ENCODE data around the gene CFAP410. TPM values are rescaled to one million over a fixed set of nuclear protein-coding genes. Genes with fewer than 3 reads are reported as not detected.

CFAP410 gene
- total RNA-seq, 1 experiment from 2014 or later = 19.3 TPM

DNA sequence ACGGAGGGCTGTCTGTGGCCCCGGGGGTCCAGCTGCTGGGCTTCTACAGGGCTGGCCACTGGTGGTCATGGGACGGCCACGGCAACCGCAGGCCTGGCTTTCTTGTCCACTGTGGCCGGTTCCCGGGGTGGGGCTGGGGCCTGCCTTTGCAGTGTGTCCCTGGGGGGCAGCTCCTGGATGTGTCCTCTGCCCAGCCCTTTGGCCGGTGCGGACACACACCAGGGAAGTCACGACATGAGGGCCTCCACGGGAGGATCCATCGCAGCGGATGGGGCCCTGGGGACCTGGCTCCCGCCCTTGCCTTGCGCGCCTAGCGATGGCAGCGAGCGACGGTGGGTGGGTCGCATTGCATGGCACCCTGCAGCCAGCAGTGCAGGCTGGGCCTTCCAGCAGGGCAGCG lies 21.3 kb downstream of the CFAP410 start (continued):
- TF ChIP-seq, protein P1, sequence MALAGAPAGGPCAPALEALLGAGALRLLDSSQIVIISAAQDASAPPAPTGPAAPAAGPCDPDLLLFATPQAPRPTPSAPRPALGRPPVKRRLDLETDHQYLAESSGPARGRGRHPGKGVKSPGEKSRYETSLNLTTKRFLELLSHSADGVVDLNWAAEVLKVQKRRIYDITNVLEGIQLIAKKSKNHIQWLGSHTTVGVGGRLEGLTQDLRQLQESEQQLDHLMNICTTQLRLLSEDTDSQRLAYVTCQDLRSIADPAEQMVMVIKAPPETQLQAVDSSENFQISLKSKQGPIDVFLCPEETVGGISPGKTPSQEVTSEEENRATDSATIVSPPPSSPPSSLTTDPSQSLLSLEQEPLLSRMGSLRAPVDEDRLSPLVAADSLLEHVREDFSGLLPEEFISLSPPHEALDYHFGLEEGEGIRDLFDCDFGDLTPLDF (CRISPR knock-in tag; IDR thresholded peaks at IDR 0.05) = no peak
- no peak for TF ChIP-seq OVOL2 (CRISPR knock-in tag; IDR thresholded peaks at IDR 0.05; ENCODE audit: borderline replicate concordance)

DNA sequence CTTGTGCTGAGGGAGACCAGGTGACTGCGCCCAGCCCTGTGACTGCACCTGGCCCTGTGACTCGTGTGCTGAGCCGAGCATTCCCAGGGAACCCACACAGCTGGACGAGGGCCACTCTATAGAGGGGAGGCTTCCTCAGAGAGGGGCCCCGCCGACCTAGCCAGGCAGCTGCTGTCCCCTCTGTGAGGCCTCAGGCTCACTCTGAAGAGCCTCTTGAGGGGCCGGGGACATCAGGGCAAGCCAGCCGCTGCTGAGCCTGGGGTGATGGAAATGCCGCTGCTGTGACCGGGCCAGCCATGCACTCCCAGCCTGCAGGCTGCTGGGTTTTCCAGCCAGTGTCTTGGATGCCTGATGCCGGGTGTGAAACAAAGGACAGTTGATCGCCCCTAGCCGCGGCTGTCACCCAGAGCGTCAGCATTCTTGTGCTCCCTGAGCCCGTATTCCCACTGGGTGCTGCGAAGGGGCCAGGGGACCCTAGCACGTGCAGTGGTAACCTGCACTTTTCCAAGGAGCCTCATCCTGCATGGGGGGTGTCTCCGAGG lies 21.9 kb downstream of the CFAP410 start:
- POLR2A ChIA-PET = no interaction called here
- DNase-seq (ENCODE audit: low spot score) (no peak), ATAC-seq (no peak)
- H3K4me3 Mint-ChIP-seq = no peak overlapping the region
- H3K9me3 Mint-ChIP-seq = no peaks in the 10 kb centered on the region
- H3K36me3 Mint-ChIP-seq = peaks cover 3% of the 10 kb centered on the region; the same call in 1 of the 2 replicates
- TF ChIP-seq NFATC4 (CRISPR knock-in tag; IDR thresholded peaks at IDR 0.05) (no peak), ZBTB21 (CRISPR knock-in tag; IDR thresholded peaks at IDR 0.05; ENCODE audit: borderline replicate concordance) (no peak), GTF2I (CRISPR knock-in tag; conservative IDR thresholded peaks at IDR 0.05) (no peak), ATF1 (CRISPR knock-in tag; IDR thresholded peaks at IDR 0.05) (no peak), CREM (CRISPR knock-in tag; IDR thresholded peaks at IDR 0.05) (no peak), TEAD4 (CRISPR knock-in tag; IDR thresholded peaks at IDR 0.05) (no peak), GRHL2 (CRISPR knock-in tag; IDR thresholded peaks at IDR 0.05; ENCODE audit: insufficient replicate concordance, severe bottlenecking) (no peak), TEAD1 (CRISPR knock-in tag; IDR thresholded peaks at IDR 0.05) (no peak), SP1 (CRISPR knock-in tag; conservative IDR thresholded peaks at IDR 0.05) (no peak), ZNF232 (CRISPR knock-in tag; IDR thresholded peaks at IDR 0.05) (no peak)
- TF ChIP-seq, protein P2, sequence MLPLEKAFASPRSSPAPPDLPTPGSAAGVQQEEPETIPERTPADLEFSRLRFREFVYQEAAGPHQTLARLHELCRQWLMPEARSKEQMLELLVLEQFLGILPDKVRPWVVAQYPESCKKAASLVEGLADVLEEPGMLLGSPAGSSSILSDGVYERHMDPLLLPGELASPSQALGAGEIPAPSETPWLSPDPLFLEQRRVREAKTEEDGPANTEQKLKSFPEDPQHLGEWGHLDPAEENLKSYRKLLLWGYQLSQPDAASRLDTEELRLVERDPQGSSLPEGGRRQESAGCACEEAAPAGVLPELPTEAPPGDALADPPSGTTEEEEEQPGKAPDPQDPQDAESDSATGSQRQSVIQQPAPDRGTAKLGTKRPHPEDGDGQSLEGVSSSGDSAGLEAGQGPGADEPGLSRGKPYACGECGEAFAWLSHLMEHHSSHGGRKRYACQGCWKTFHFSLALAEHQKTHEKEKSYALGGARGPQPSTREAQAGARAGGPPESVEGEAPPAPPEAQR (CRISPR knock-in tag; IDR thresholded peaks at IDR 0.05) = no peak
- TF ChIP-seq, protein P1 (CRISPR knock-in tag; IDR thresholded peaks at IDR 0.05) = no peak
- TF ChIP-seq, protein P3, sequence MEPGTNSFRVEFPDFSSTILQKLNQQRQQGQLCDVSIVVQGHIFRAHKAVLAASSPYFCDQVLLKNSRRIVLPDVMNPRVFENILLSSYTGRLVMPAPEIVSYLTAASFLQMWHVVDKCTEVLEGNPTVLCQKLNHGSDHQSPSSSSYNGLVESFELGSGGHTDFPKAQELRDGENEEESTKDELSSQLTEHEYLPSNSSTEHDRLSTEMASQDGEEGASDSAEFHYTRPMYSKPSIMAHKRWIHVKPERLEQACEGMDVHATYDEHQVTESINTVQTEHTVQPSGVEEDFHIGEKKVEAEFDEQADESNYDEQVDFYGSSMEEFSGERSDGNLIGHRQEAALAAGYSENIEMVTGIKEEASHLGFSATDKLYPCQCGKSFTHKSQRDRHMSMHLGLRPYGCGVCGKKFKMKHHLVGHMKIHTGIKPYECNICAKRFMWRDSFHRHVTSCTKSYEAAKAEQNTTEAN (CRISPR knock-in tag; IDR thresholded peaks at IDR 0.05) = no peak
- TF ChIP-seq, protein P4, sequence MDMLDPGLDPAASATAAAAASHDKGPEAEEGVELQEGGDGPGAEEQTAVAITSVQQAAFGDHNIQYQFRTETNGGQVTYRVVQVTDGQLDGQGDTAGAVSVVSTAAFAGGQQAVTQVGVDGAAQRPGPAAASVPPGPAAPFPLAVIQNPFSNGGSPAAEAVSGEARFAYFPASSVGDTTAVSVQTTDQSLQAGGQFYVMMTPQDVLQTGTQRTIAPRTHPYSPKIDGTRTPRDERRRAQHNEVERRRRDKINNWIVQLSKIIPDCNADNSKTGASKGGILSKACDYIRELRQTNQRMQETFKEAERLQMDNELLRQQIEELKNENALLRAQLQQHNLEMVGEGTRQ (CRISPR knock-in tag; IDR thresholded peaks at IDR 0.05) = no peak
- TF ChIP-seq, protein P5, sequence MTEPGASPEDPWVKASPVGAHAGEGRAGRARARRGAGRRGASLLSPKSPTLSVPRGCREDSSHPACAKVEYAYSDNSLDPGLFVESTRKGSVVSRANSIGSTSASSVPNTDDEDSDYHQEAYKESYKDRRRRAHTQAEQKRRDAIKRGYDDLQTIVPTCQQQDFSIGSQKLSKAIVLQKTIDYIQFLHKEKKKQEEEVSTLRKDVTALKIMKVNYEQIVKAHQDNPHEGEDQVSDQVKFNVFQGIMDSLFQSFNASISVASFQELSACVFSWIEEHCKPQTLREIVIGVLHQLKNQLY (CRISPR knock-in tag; IDR thresholded peaks at IDR 0.05) = no peak
- TF ChIP-seq, protein P6, sequence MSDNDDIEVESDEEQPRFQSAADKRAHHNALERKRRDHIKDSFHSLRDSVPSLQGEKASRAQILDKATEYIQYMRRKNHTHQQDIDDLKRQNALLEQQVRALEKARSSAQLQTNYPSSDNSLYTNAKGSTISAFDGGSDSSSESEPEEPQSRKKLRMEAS (CRISPR knock-in tag; IDR thresholded peaks at IDR 0.05) = no peak
- TF ChIP-seq, protein P7, sequence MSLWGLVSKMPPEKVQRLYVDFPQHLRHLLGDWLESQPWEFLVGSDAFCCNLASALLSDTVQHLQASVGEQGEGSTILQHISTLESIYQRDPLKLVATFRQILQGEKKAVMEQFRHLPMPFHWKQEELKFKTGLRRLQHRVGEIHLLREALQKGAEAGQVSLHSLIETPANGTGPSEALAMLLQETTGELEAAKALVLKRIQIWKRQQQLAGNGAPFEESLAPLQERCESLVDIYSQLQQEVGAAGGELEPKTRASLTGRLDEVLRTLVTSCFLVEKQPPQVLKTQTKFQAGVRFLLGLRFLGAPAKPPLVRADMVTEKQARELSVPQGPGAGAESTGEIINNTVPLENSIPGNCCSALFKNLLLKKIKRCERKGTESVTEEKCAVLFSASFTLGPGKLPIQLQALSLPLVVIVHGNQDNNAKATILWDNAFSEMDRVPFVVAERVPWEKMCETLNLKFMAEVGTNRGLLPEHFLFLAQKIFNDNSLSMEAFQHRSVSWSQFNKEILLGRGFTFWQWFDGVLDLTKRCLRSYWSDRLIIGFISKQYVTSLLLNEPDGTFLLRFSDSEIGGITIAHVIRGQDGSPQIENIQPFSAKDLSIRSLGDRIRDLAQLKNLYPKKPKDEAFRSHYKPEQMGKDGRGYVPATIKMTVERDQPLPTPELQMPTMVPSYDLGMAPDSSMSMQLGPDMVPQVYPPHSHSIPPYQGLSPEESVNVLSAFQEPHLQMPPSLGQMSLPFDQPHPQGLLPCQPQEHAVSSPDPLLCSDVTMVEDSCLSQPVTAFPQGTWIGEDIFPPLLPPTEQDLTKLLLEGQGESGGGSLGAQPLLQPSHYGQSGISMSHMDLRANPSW (CRISPR knock-in tag; conservative IDR thresholded peaks at IDR 0.05; ENCODE audit: low read depth) = no peak
- TF ChIP-seq, protein P8, sequence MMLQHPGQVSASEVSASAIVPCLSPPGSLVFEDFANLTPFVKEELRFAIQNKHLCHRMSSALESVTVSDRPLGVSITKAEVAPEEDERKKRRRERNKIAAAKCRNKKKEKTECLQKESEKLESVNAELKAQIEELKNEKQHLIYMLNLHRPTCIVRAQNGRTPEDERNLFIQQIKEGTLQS (CRISPR knock-in tag; conservative IDR thresholded peaks at IDR 0.05) = no peak
- TF ChIP-seq, protein P9, sequence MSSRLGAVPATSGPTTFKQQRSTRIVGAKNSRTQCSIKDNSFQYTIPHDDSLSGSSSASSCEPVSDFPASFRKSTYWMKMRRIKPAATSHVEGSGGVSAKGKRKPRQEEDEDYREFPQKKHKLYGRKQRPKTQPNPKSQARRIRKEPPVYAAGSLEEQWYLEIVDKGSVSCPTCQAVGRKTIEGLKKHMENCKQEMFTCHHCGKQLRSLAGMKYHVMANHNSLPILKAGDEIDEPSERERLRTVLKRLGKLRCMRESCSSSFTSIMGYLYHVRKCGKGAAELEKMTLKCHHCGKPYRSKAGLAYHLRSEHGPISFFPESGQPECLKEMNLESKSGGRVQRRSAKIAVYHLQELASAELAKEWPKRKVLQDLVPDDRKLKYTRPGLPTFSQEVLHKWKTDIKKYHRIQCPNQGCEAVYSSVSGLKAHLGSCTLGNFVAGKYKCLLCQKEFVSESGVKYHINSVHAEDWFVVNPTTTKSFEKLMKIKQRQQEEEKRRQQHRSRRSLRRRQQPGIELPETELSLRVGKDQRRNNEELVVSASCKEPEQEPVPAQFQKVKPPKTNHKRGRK (CRISPR knock-in tag; IDR thresholded peaks at IDR 0.05; ENCODE audit: borderline replicate concordance) = no peak
- TF ChIP-seq, protein P10, sequence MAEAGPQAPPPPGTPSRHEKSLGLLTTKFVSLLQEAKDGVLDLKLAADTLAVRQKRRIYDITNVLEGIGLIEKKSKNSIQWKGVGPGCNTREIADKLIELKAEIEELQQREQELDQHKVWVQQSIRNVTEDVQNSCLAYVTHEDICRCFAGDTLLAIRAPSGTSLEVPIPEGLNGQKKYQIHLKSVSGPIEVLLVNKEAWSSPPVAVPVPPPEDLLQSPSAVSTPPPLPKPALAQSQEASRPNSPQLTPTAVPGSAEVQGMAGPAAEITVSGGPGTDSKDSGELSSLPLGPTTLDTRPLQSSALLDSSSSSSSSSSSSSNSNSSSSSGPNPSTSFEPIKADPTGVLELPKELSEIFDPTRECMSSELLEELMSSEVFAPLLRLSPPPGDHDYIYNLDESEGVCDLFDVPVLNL (CRISPR knock-in tag; IDR thresholded peaks at IDR 0.05; ENCODE audit: borderline replicate concordance, low read depth) = no peak
- H3K27ac Mint-ChIP-seq = no peak overlapping the region
- CTCF ChIA-PET = no interaction called here
- no peaks in the 10 kb centered on the region for H3K27me3 Mint-ChIP-seq (ENCODE audit: low read depth)
- no peaks in the 10 kb centered on the region for H3K4me1 Mint-ChIP-seq
